ENCODE results near the gene DOK6. TPM values are rescaled to one million over a fixed set of nuclear protein-coding genes. Genes with fewer than 3 reads are reported as not detected.

Gene DOK6
- total and polyA plus RNA-seq, 2 of the 13 experiments (the other 11 are each of a cell fraction or from before 2014, with no cell fraction given): 17.0 to 17.2 TPM

GRCh38 chr18:69383186-69383585, 17.5 kb upstream of the DOK6 start (continued):
- TF ChIP-seq, protein P1, sequence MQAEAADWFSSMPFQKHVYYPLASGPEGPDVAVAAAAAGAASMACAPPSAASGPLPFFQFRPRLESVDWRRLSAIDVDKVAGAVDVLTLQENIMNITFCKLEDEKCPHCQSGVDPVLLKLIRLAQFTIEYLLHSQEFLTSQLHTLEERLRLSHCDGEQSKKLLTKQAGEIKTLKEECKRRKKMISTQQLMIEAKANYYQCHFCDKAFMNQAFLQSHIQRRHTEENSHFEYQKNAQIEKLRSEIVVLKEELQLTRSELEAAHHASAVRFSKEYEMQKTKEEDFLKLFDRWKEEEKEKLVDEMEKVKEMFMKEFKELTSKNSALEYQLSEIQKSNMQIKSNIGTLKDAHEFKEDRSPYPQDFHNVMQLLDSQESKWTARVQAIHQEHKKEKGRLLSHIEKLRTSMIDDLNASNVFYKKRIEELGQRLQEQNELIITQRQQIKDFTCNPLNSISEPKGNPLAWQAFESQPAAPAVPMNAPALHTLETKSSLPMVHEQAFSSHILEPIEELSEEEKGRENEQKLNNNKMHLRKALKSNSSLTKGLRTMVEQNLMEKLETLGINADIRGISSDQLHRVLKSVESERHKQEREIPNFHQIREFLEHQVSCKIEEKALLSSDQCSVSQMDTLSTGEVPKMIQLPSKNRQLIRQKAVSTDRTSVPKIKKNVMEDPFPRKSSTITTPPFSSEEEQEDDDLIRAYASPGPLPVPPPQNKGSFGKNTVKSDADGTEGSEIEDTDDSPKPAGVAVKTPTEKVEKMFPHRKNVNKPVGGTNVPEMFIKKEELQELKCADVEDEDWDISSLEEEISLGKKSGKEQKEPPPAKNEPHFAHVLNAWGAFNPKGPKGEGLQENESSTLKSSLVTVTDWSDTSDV (CRISPR knock-in tag; IDR thresholded peaks at IDR 0.05): no peak
- TF ChIP-seq ZNF670 (CRISPR knock-in tag; IDR thresholded peaks at IDR 0.05; ENCODE audit: borderline replicate concordance): no peak

GRCh38 chr18:69387186-69387585, 13.5 kb upstream of the DOK6 start:
- ATAC-seq: no peak
- DNase-seq (ENCODE audit: low spot score): no peak
- CTCF ChIA-PET (ENCODE audit: low intra/inter-chr PET ratio, low total read pairs): no interaction called here
- Histone ChIP-seq H3K27ac (ENCODE audit: extremely low read length, insufficient read depth, low read length) (no peak overlapping the region), H3K27me3 (ENCODE audit: control insufficient read depth in 1 of 2, insufficient read depth in 2 of 2, low read length in 2 of 2) (no peaks in the 10 kb centered on the region), H3K4me3 (replicated peaks in 1 of 3; ENCODE audit: insufficient read depth in 1 of 3, low read depth in 2 of 3, low read length in 3 of 3) (no peak overlapping the region), H3K9ac (ENCODE audit: insufficient read depth, low read depth, low read length) (no peak overlapping the region), H3K4me2 (ENCODE audit: low read depth, low read length) (no peak overlapping the region), H3K9me3 (ENCODE audit: low read length) (no peaks in the 10 kb centered on the region), H3K36me3 (replicated peaks in 1 of 2; ENCODE audit: control insufficient read depth in 1 of 2, insufficient read depth in 2 of 2, low read length in 2 of 2) (no peaks in the 10 kb centered on the region), H3K79me2 (ENCODE audit: insufficient read depth, low read length) (no peaks in the 10 kb centered on the region), H4K20me1 (ENCODE audit: insufficient read depth, low read length) (no peaks in the 10 kb centered on the region), H2AFZ (ENCODE audit: low read length) (no peak overlapping the region), H3K4me1 (ENCODE audit: insufficient read depth, low read length) (no peaks in the 10 kb centered on the region)
- POLR2A ChIA-PET: no interaction called here
- in situ Hi-C loops (cut with HindIII; ENCODE audit: extremely low pct_ligation_motif_present, low pct_unique_long_range_greater_than_20kb): no loop called here
- no peak for FAIRE-seq
- 12% methylated on average over 2 of the region's 2 CpGs for WGBS (ENCODE audit: low lambda C conversion rate)
- intact Hi-C loops (cut with micrococcal nuclease; ENCODE audit: unreplicated experiment): no loop called here
- no TSS peak for BruUV-seq (replicated peaks)
- TF ChIP-seq ETV6 (CRISPR knock-in tag; conservative IDR thresholded peaks at IDR 0.05) (no peak), KDM4B (CRISPR knock-in tag; IDR thresholded peaks at IDR 0.05) (no peak), ZNF713 (CRISPR knock-in tag; IDR thresholded peaks at IDR 0.05) (no peak), ARNT2 (CRISPR knock-in tag; IDR thresholded peaks at IDR 0.05; ENCODE audit: low read depth) (no peak), RFXANK (CRISPR knock-in tag; IDR thresholded peaks at IDR 0.05) (no peak), MEIS1 (CRISPR knock-in tag; IDR thresholded peaks at IDR 0.05; ENCODE audit: borderline replicate concordance) (no peak), TMF1 (CRISPR knock-in tag; IDR thresholded peaks at IDR 0.05; ENCODE audit: low read depth) (no peak)
- TF ChIP-seq, protein P2, sequence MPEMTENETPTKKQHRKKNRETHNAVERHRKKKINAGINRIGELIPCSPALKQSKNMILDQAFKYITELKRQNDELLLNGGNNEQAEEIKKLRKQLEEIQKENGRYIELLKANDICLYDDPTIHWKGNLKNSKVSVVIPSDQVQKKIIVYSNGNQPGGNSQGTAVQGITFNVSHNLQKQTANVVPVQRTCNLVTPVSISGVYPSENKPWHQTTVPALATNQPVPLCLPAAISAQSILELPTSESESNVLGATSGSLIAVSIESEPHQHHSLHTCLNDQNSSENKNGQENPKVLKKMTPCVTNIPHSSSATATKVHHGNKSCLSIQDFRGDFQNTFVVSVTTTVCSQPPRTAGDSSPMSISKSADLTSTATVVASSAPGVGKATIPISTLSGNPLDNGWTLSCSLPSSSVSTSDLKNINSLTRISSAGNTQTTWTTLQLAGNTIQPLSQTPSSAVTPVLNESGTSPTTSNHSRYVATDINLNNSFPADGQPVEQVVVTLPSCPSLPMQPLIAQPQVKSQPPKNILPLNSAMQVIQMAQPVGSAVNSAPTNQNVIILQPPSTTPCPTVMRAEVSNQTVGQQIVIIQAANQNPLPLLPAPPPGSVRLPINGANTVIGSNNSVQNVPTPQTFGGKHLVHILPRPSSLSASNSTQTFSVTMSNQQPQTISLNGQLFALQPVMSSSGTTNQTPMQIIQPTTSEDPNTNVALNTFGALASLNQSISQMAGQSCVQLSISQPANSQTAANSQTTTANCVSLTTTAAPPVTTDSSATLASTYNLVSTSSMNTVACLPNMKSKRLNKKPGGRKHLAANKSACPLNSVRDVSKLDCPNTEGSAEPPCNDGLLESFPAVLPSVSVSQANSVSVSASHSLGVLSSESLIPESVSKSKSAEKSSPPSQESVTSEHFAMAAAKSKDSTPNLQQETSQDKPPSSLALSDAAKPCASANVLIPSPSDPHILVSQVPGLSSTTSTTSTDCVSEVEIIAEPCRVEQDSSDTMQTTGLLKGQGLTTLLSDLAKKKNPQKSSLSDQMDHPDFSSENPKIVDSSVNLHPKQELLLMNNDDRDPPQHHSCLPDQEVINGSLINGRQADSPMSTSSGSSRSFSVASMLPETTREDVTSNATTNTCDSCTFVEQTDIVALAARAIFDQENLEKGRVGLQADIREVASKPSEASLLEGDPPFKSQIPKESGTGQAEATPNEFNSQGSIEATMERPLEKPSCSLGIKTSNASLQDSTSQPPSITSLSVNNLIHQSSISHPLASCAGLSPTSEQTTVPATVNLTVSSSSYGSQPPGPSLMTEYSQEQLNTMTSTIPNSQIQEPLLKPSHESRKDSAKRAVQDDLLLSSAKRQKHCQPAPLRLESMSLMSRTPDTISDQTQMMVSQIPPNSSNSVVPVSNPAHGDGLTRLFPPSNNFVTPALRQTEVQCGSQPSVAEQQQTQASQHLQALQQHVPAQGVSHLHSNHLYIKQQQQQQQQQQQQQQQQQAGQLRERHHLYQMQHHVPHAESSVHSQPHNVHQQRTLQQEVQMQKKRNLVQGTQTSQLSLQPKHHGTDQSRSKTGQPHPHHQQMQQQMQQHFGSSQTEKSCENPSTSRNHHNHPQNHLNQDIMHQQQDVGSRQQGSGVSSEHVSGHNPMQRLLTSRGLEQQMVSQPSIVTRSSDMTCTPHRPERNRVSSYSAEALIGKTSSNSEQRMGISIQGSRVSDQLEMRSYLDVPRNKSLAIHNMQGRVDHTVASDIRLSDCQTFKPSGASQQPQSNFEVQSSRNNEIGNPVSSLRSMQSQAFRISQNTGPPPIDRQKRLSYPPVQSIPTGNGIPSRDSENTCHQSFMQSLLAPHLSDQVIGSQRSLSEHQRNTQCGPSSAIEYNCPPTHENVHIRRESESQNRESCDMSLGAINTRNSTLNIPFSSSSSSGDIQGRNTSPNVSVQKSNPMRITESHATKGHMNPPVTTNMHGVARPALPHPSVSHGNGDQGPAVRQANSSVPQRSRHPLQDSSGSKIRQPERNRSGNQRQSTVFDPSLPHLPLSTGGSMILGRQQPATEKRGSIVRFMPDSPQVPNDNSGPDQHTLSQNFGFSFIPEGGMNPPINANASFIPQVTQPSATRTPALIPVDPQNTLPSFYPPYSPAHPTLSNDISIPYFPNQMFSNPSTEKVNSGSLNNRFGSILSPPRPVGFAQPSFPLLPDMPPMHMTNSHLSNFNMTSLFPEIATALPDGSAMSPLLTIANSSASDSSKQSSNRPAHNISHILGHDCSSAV (CRISPR knock-in tag; IDR thresholded peaks at IDR 0.05; ENCODE audit: borderline replicate concordance): no peak
- TF ChIP-seq, protein P1 (CRISPR knock-in tag; IDR thresholded peaks at IDR 0.05): no peak
